SK-N-SH (cell line): ENCODE data around the gene ASMTL.

Experiments
- EP300 ChIP-seq, 2 experiments: IDR thresholded peaks; 2 replicates each; pipeline versions ENCODE4 v1.4.0 to v1.6.1; 2012; ENCODE audit warnings: borderline replicate concordance in 1 of 2, low read depth in 1 of 2, low read length in 1 of 2
- EZH2phosphoT487 ChIP-seq: fragments of 200-600 bp; sonication (generic); IDR thresholded peaks from 2 replicates; pipeline ENCODE4 v1.6.1; 2017; ENCODE audit warnings: low read depth, mixed run types, mild to moderate bottlenecking, antibody characterized with exemption, moderate library complexity, borderline replicate concordance
- POLR2AphosphoS5 ChIP-seq: IDR thresholded peaks from 2 replicates; pipeline ENCODE4 v1.6.1; 2012; ENCODE audit warnings: low read depth, low read length

DNA sequence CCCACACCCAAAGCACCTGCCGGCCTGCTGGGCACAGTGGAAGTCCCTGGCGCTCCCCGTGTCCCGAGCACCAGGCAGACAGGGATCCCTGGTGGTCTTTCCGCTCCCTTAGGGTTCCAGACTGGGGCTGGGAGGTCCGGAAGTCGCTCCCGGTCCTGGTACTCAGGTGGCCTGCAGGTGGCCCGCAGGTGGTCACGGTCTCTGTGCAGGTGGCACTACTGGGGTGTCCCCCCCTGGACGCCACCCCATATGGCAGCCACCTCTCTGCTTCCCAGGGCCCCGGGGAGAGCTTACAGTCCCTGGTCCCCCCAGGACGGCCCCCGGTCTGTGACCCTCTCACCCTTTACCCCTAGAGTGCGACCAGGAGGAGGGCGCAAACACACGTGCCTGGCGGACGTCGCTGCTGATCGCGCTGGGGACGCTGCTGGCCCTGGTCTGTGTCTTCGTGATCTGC lies 74.4 kb downstream of the ASMTL start:
- TF ChIP-seq POLR2AphosphoS5: no peak
- no peak for TF ChIP-seq EZH2phosphoT487
- no peak for TF ChIP-seq EP300 (IDR thresholded peaks at IDR 0.05; ENCODE audit: borderline replicate concordance in 1 of 2, low read depth in 1 of 2, low read length in 1 of 2)
